Tibial nerve (tissue), 4 donors: Measurements from ENCODE around the gene MITF. TPM values are rescaled to one million over a fixed set of nuclear protein-coding genes. Genes with fewer than 3 reads are reported as not detected.

ENCODE experiments used
- DNase-seq, 2 donors: peaks; one replicate each; pipeline ENCODE4 v3.0.0-alpha.2; 2019; ENCODE audit warnings: low spot score in 2 of 2
- H3K27ac ChIP-seq, 4 donors: fragments of 200-600 bp; sonication (generic) in 3 of 4; one replicate each; pipeline ENCODE4 v1.5.1; 2017 to 2019; ENCODE audit warnings: mild to moderate bottlenecking in 1 of 4
- H3K27me3 ChIP-seq, 2 donors: fragments of 200-600 bp; sonication (generic) in 1 of 2; one replicate each; pipeline versions ENCODE4 v1.5.1 to v1.6.0; 2017 to 2019
- H3K36me3 ChIP-seq, 3 donors: fragments of 200-600 bp; sonication (generic); one replicate each; pipeline ENCODE4 v1.5.1; 2018 to 2019
- H3K4me1 ChIP-seq, 4 donors: fragments of 200-600 bp; sonication (generic) in 3 of 4; one replicate each; pipeline ENCODE4 v1.5.1; 2017 to 2019
- H3K4me3 ChIP-seq, 4 donors: fragments of 200-600 bp; sonication (generic) in 3 of 4; one replicate each; pipeline ENCODE4 v1.5.1; 2017 to 2019; ENCODE audit warnings: mild to moderate bottlenecking in 1 of 4, moderate library complexity in 1 of 4
- H3K9me3 ChIP-seq, 4 donors: fragments of 200-600 bp; sonication (generic) in 3 of 4; one replicate each; pipeline ENCODE4 v1.5.1; 2017 to 2019
- CTCF ChIP-seq, 5 experiments: fragments of 200-600 bp in 3 of 5; fragments of 450-650 bp in 2 of 5; sonication (generic) in 3 of 5; IDR thresholded peaks; one replicate each; pipeline ENCODE4 v1.5.1; 2016 to 2019; ENCODE audit warnings: antibody characterized with exemption in 5 of 5, mild to moderate bottlenecking in 3 of 5, moderate library complexity in 2 of 5
- EP300 ChIP-seq, 2 donors: sonication (generic); formaldehyde crosslinking; IDR thresholded peaks; one replicate each; pipeline ENCODE4 v1.6.1; 2017; ENCODE audit warnings: antibody characterized with exemption in 2 of 2, mild to moderate bottlenecking in 1 of 2
- POLR2A ChIP-seq, 2 donors: fragments of 450-650 bp; IDR thresholded peaks; one replicate each; pipeline ENCODE4 v1.6.1; 2017; ENCODE audit warnings: antibody characterized with exemption in 2 of 2, mild to moderate bottlenecking in 2 of 2, moderate library complexity in 2 of 2
- WGBS, 2 donors: methylation state at CpG; one replicate each; pipeline ENCODE4 v1.1.5; 2018; 5-methylcytosine and 5-hydroxymethylcytosine counted together
- total RNA-seq, 4 donors: library from RNA; depleted of rRNA; stranded (reverse); fragments of >200 nt; gene quantifications; one replicate each; pipeline ENCODE4 v1.1.0, GENCODE V29; 2016

MITF gene
- total RNA-seq, 4 donors from 2014 or later, result 10.3 to 26.9 (median 15.5) TPM

GRCh38 chr3:70000028-70000410 is 260.8 kb downstream of the MITF start:
- peaks cover 0 to 22% (median 14%) of the 10 kb centered on the region in 4 donors for H3K4me1 ChIP-seq
- no peaks in the 10 kb centered on the region for H3K36me3 ChIP-seq
- no peak for DNase-seq
- no peak for TF ChIP-seq EP300 (IDR thresholded peaks at IDR 0.05)
- no peak for TF ChIP-seq POLR2A (IDR thresholded peaks at IDR 0.05)
- TF ChIP-seq CTCF (IDR thresholded peaks at IDR 0.05), result no peak
- H3K27me3 ChIP-seq, result no peaks in the 10 kb centered on the region
- WGBS, 2 donors, result 58 to 68% methylated on average over 15 of the region's 15 CpGs
- H3K4me3 ChIP-seq, result peak overlapping the region in 3 of 4 donors; percentile 3 to 16 (median 4)
- H3K9me3 ChIP-seq, result no peaks in the 10 kb centered on the region
- peak overlapping the region; percentile 73 to 92 (median 82) for H3K27ac ChIP-seq

GRCh38 chr3:70000563-70001081 is 261.4 kb downstream of the MITF start:
- Histone ChIP-seq H3K4me1 (peaks cover 0 to 22% (median 14%) of the 10 kb centered on the region in 4 donors), H3K4me3 (peak overlapping the region in 2 of 4 donors; percentile 3 to 16), H3K9me3 (no peaks in the 10 kb centered on the region), H3K36me3 (no peaks in the 10 kb centered on the region), H3K27me3 (no peaks in the 10 kb centered on the region), H3K27ac (peak overlapping the region; percentile 73 to 92 (median 82))
- DNase-seq, result no peak
- 28 to 35% methylated on average over 4 of the region's 4 CpGs for WGBS, 2 donors
- TF ChIP-seq POLR2A (IDR thresholded peaks at IDR 0.05) (no peak), CTCF (IDR thresholded peaks at IDR 0.05) (no peak), EP300 (IDR thresholded peaks at IDR 0.05) (peak in 1 of 2 donors; percentile 47)

GRCh38 chr3:70003119-70003518 is 263.9 kb downstream of the MITF start:
- no peak overlapping the region for H3K4me3 ChIP-seq
- peaks cover 0 to 13% (median 9%) of the 10 kb centered on the region in 4 donors for H3K4me1 ChIP-seq
- no peaks in the 10 kb centered on the region for H3K36me3 ChIP-seq
- no peak overlapping the region for H3K27ac ChIP-seq
- H3K9me3 ChIP-seq, result peaks cover 0 to 6% (median 0%) of the 10 kb centered on the region in 4 donors
- TF ChIP-seq CTCF (IDR thresholded peaks at IDR 0.05), result no peak
- TF ChIP-seq EP300 (IDR thresholded peaks at IDR 0.05), result no peak
- no peak for TF ChIP-seq POLR2A (IDR thresholded peaks at IDR 0.05)
- DNase-seq, result no peak
- no peaks in the 10 kb centered on the region for H3K27me3 ChIP-seq

GRCh38 chr3:70006089-70006488 is 266.8 kb downstream of the MITF start:
- no peak for TF ChIP-seq CTCF (IDR thresholded peaks at IDR 0.05)
- TF ChIP-seq POLR2A (IDR thresholded peaks at IDR 0.05), result no peak
- no peak for TF ChIP-seq EP300 (IDR thresholded peaks at IDR 0.05)
- no peaks in the 10 kb centered on the region for H3K27me3 ChIP-seq
- no peak for DNase-seq
- no peaks in the 10 kb centered on the region for H3K4me1 ChIP-seq
- H3K27ac ChIP-seq, result no peak overlapping the region
- no peak overlapping the region for H3K4me3 ChIP-seq
- WGBS, 2 donors, result 82 to 84% methylated on average over 4 of the region's 4 CpGs
- peaks cover 0 to 6% (median 0%) of the 10 kb centered on the region in 4 donors for H3K9me3 ChIP-seq
- H3K36me3 ChIP-seq, result no peaks in the 10 kb centered on the region

GRCh38 chr3:70010346-70010745 is 271.1 kb downstream of the MITF start:
- Histone ChIP-seq H3K4me1 (no peaks in the 10 kb centered on the region), H3K9me3 (peaks cover 0 to 6% (median 0%) of the 10 kb centered on the region in 4 donors), H3K36me3 (no peaks in the 10 kb centered on the region), H3K27me3 (no peaks in the 10 kb centered on the region), H3K4me3 (no peak overlapping the region), H3K27ac (no peak overlapping the region)
- TF ChIP-seq CTCF (IDR thresholded peaks at IDR 0.05) (no peak), EP300 (IDR thresholded peaks at IDR 0.05) (no peak), POLR2A (IDR thresholded peaks at IDR 0.05) (no peak)
- DNase-seq, result no peak
- WGBS, 2 donors, result 79 to 93% methylated on average over 2 of the region's 2 CpGs
